ENCODE measurements around the gene ZNF432. TPM values are rescaled to one million over a fixed set of nuclear protein-coding genes. Genes with fewer than 3 reads are reported as not detected.

ZNF432 gene
- total and polyA plus RNA-seq, 7 donors = 1.8 to 17.1 (median 10.0) TPM

DNA sequence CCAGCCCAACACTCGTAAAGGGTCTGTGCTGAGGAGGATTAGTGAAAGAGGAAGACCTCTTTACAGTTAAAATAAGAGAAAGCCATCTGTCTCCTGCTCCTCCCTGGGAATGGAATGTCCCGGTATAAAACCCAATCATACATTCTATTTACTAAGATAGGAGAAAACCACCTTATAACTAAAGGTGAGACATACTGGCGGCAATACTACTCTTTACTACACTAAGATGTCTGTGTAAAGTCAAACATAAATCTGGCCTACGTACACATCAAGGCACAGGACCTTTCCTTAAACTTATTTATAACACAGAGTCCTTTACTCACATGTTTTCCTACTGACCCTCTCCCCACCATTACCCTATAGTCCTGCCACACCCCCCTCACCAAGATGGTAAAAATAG is 65.3 kb downstream of the ZNF432 start:
- 98% methylated on average over 4 of the region's 4 CpGs for WGBS, 2 donors
- intact Hi-C loops (cut with DNase I) = no loop called here
- peaks cover 0 to 17% (median 14%) of the 10 kb centered on the region in 4 donors for H3K4me1 ChIP-seq
- no peak for DNase-seq
- H3K36me3 ChIP-seq = peaks cover 0 to 22% (median 12%) of the 10 kb centered on the region in 4 donors
- no peak overlapping the region for H3K4me3 ChIP-seq
- H3K9me3 ChIP-seq = peaks cover 0 to 23% (median 15%) of the 10 kb centered on the region in 4 donors
- no peaks in the 10 kb centered on the region for H3K27me3 ChIP-seq
- no peak for TF ChIP-seq EP300 (IDR thresholded peaks at IDR 0.05)
- no peak for TF ChIP-seq POLR2A (IDR thresholded peaks at IDR 0.05)
- TF ChIP-seq CTCF (IDR thresholded peaks at IDR 0.05) = no peak
- no peak for TF ChIP-seq POLR2AphosphoS5 (IDR thresholded peaks at IDR 0.05)
- H3K27ac ChIP-seq = no peak overlapping the region

Other genes starting within 250 kb of the ZNF432 start
- 10 to 100 TPM; 21.7 to 28.0 (median 23.4) TPM for gene ZNF577, start 160.9 kb downstream of the ZNF432 start, total RNA-seq
- 1 to 10 TPM; 2.8 to 9.6 (median 6.6) TPM for gene ZNF577, start 160.9 kb downstream of the ZNF432 start, polyA plus RNA-seq
- 10 to 100 TPM; 10.5 to 14.6 (median 12.1) TPM for gene ZNF649, start 143.8 kb downstream of the ZNF432 start, total RNA-seq
- 1 to 10 TPM; 2.3 to 5.1 (median 2.4) TPM for gene ZNF649, start 143.8 kb downstream of the ZNF432 start, polyA plus RNA-seq
- gene ZNF613, start 121.4 kb downstream of the ZNF432 start, total RNA-seq = 1 to 10 TPM; 2.4 to 8.1 (median 5.9) TPM
- gene ZNF613, start 121.4 kb downstream of the ZNF432 start, polyA plus RNA-seq = 1 to 10 TPM; 2.8 to 7.8 (median 3.0) TPM
- 10 to 100 TPM; 11.0 to 19.7 (median 14.9) TPM for gene ZNF350, start 62.0 kb downstream of the ZNF432 start, total RNA-seq
- gene ZNF350, start 62.0 kb downstream of the ZNF432 start, polyA plus RNA-seq = 10 to 100 TPM in 1 of 3 donors, 1 to 10 TPM in 2; 6.6 to 13.2 (median 9.5) TPM
- 10 to 100 TPM; 18.0 to 26.8 (median 22.5) TPM for gene ZNF615, start 40.6 kb downstream of the ZNF432 start, total RNA-seq
- gene ZNF615, start 40.6 kb downstream of the ZNF432 start, polyA plus RNA-seq = 1 to 10 TPM; 1.2 to 3.0 (median 2.7) TPM
- gene ZNF614, start 20.5 kb downstream of the ZNF432 start, total RNA-seq = 10 to 100 TPM in 2 of 4 donors, 1 to 10 TPM in 2; 6.6 to 13.5 (median 10.7) TPM
- 1 to 10 TPM; 1.2 to 3.0 (median 2.4) TPM for gene ZNF614, start 20.5 kb downstream of the ZNF432 start, polyA plus RNA-seq
- gene ZNF841, start 46.9 kb upstream of the ZNF432 start, total RNA-seq = 10 to 100 TPM; 11.8 to 26.6 (median 12.7) TPM
- gene ZNF841, start 46.9 kb upstream of the ZNF432 start, polyA plus RNA-seq = 1 to 10 TPM; 1.2 to 7.7 (median 1.6) TPM
- gene ZNF616, start 91.1 kb upstream of the ZNF432 start, total RNA-seq = 1 to 10 TPM; 4.3 to 7.2 (median 5.4) TPM
- 1 to 10 TPM; 1.4 to 3.7 (median 1.8) TPM for gene ZNF616, start 91.1 kb upstream of the ZNF432 start, polyA plus RNA-seq
- 10 to 100 TPM in 2 of 4 donors, 1 to 10 TPM in 2; 9.1 to 12.3 (median 9.9) TPM for gene ZNF836, start 122.8 kb upstream of the ZNF432 start, total RNA-seq
- 1 to 10 TPM; 2.4 to 5.1 (median 2.5) TPM for gene ZNF836, start 122.8 kb upstream of the ZNF432 start, polyA plus RNA-seq
- gene PPP2R1A, start 141.2 kb upstream of the ZNF432 start, total RNA-seq = 100 to 1,000 TPM; 127 to 163 (median 137) TPM
- gene PPP2R1A, start 141.2 kb upstream of the ZNF432 start, polyA plus RNA-seq = 100 to 1,000 TPM; 108 to 139 (median 126) TPM
- 10 to 100 TPM in 2 of 4 donors, 1 to 10 TPM in 2; 5.5 to 11.0 (median 9.9) TPM for gene ZNF766, start 220.7 kb upstream of the ZNF432 start, total RNA-seq
- gene ZNF766, start 220.7 kb upstream of the ZNF432 start, polyA plus RNA-seq = 1 to 10 TPM; 2.8 to 5.7 (median 3.0) TPM
- gene ZNF480, start 248.3 kb upstream of the ZNF432 start, total RNA-seq = 10 to 100 TPM in 1 of 4 donors, 1 to 10 TPM in 3; 7.5 to 11.2 (median 8.1) TPM
- gene ZNF480, start 248.3 kb upstream of the ZNF432 start, polyA plus RNA-seq = 1 to 10 TPM; 3.5 to 6.0 (median 4.2) TPM